ENCODE measurements around the gene BSCL2.
"Not testable (repeated sequence)": the region's sequence is repeated elsewhere in the genome, so short reads cannot be mapped to it uniquely, and the experiment has no call there.

BSCL2 gene

GRCh38 chr11:62687508-62688396, 19.5 kb downstream of the BSCL2 start:
- peaks cover 12% of the 10 kb centered on the region for H3K4me1 ChIP-seq (ENCODE audit: control insufficient read depth, insufficient read depth, low read length, poor library complexity, severe bottlenecking)
- no peak overlapping the region for H3K27ac ChIP-seq (ENCODE audit: low read depth, low read length, severe bottlenecking)
- H3K4me3 ChIP-seq (ENCODE audit: extremely low read depth, insufficient read depth, low read length, poor library complexity, severe bottlenecking) = no peak overlapping the region
- peaks cover 29% of the 10 kb centered on the region for H3K36me3 ChIP-seq (ENCODE audit: control insufficient read depth, insufficient read depth, low read length)
- no peaks in the 10 kb centered on the region for H3K9me3 ChIP-seq (ENCODE audit: control insufficient read depth, low read length)
- WGBS, 2 experiments (ENCODE audit: insufficient coverage in 2 of 2) = 94 to 95% methylated on average over 64 to 74 of the region's 74 CpGs

- no peak overlapping the region for H3K27ac ChIP-seq (ENCODE audit: low read depth, low read length, severe bottlenecking)
- H3K4me3 ChIP-seq (ENCODE audit: extremely low read depth, insufficient read depth, low read length, poor library complexity, severe bottlenecking) = no peak overlapping the region
- WGBS, 2 experiments (ENCODE audit: insufficient coverage in 2 of 2) = 88 to 99% methylated on average over 5 of the region's 7 CpGs
- peaks cover 8% of the 10 kb centered on the region for H3K4me1 ChIP-seq (ENCODE audit: control insufficient read depth, insufficient read depth, low read length, poor library complexity, severe bottlenecking)
- no peaks in the 10 kb centered on the region for H3K9me3 ChIP-seq (ENCODE audit: control insufficient read depth, low read length)
- peaks cover 5% of the 10 kb centered on the region for H3K36me3 ChIP-seq (ENCODE audit: control insufficient read depth, insufficient read depth, low read length)
Measured at GRCh38 chr11:62682518-62682917, 24.7 kb downstream of the BSCL2 start.

GRCh38 chr11:62680825-62681240, 26.4 kb downstream of the BSCL2 start:
- no peak overlapping the region for H3K4me3 ChIP-seq (ENCODE audit: extremely low read depth, insufficient read depth, low read length, poor library complexity, severe bottlenecking)
- peaks cover 18% of the 10 kb centered on the region for H3K36me3 ChIP-seq (ENCODE audit: control insufficient read depth, insufficient read depth, low read length)
- H3K9me3 ChIP-seq (ENCODE audit: control insufficient read depth, low read length) = no peaks in the 10 kb centered on the region
- peaks cover 8% of the 10 kb centered on the region for H3K4me1 ChIP-seq (ENCODE audit: control insufficient read depth, insufficient read depth, low read length, poor library complexity, severe bottlenecking)
- WGBS, 2 experiments (ENCODE audit: insufficient coverage in 2 of 2) = 89 to 94% methylated on average over 3 of the region's 4 CpGs
- H3K27ac ChIP-seq (ENCODE audit: low read depth, low read length, severe bottlenecking) = peak overlapping the region; percentile 30

- Histone ChIP-seq H3K27ac (ENCODE audit: low read depth, low read length, severe bottlenecking) (peak within 1 kb of the TSS; percentile 80), H3K4me3 (ENCODE audit: extremely low read depth, insufficient read depth, low read length, poor library complexity, severe bottlenecking) (peak within 1 kb of the TSS; percentile 98), H3K4me1 (ENCODE audit: control insufficient read depth, insufficient read depth, low read length, poor library complexity, severe bottlenecking) (peaks cover 8% of the 10 kb centered on the region), H3K9me3 (ENCODE audit: control insufficient read depth, low read length) (no peaks in the 10 kb centered on the region), H3K36me3 (ENCODE audit: control insufficient read depth, insufficient read depth, low read length) (peaks cover 35% of the 10 kb centered on the region)
- 4 to 11% methylated on average over 36 to 46 of the region's 55 CpGs for WGBS, 2 experiments (ENCODE audit: insufficient coverage in 2 of 2)
Measured at GRCh38 chr11:62678770-62679696, 28.2 kb downstream of the BSCL2 start, which contains the start of gene UBXN1. Gene UBXN1 (minus strand): TSS chr11:62679073. CDS start chr11:62678923, 150 bp downstream.

GRCh38 chr11:62678433-62678769, 28.8 kb downstream of the BSCL2 start:
- peak overlapping the region; percentile 98 for H3K4me3 ChIP-seq (ENCODE audit: extremely low read depth, insufficient read depth, low read length, poor library complexity, severe bottlenecking)
- peaks cover 8% of the 10 kb centered on the region for H3K4me1 ChIP-seq (ENCODE audit: control insufficient read depth, insufficient read depth, low read length, poor library complexity, severe bottlenecking)
- WGBS, 2 experiments (ENCODE audit: insufficient coverage in 2 of 2) = 0 to 16% methylated on average over 4 to 8 of the region's 16 CpGs
- peaks cover 41% of the 10 kb centered on the region for H3K36me3 ChIP-seq (ENCODE audit: control insufficient read depth, insufficient read depth, low read length)
- H3K27ac ChIP-seq (ENCODE audit: low read depth, low read length, severe bottlenecking) = peak overlapping the region; percentile 80
- no peaks in the 10 kb centered on the region for H3K9me3 ChIP-seq (ENCODE audit: control insufficient read depth, low read length)

GRCh38 chr11:62677714-62678113, 29.5 kb downstream of the BSCL2 start:
- peak overlapping the region; percentile 98 for H3K4me3 ChIP-seq (ENCODE audit: extremely low read depth, insufficient read depth, low read length, poor library complexity, severe bottlenecking)
- H3K36me3 ChIP-seq (ENCODE audit: control insufficient read depth, insufficient read depth, low read length) = peaks cover 47% of the 10 kb centered on the region
- WGBS, 2 experiments (ENCODE audit: insufficient coverage in 2 of 2) = 90 to 95% methylated on average over 13 of the region's 15 CpGs
- H3K9me3 ChIP-seq (ENCODE audit: control insufficient read depth, low read length) = no peaks in the 10 kb centered on the region
- H3K4me1 ChIP-seq (ENCODE audit: control insufficient read depth, insufficient read depth, low read length, poor library complexity, severe bottlenecking) = peaks cover 8% of the 10 kb centered on the region
- H3K27ac ChIP-seq (ENCODE audit: low read depth, low read length, severe bottlenecking) = no peak overlapping the region

- Histone ChIP-seq H3K4me1 (ENCODE audit: control insufficient read depth, insufficient read depth, low read length, poor library complexity, severe bottlenecking) (peaks cover 8% of the 10 kb centered on the region), H3K27ac (ENCODE audit: low read depth, low read length, severe bottlenecking) (no peak overlapping the region), H3K36me3 (ENCODE audit: control insufficient read depth, insufficient read depth, low read length) (peaks cover 47% of the 10 kb centered on the region), H3K9me3 (ENCODE audit: control insufficient read depth, low read length) (no peaks in the 10 kb centered on the region), H3K4me3 (ENCODE audit: extremely low read depth, insufficient read depth, low read length, poor library complexity, severe bottlenecking) (no peak overlapping the region)
- WGBS, 2 experiments (ENCODE audit: insufficient coverage in 2 of 2) = 85 to 95% methylated on average over 3 to 6 of the region's 6 CpGs
Measured at GRCh38 chr11:62677156-62677555, 30.1 kb downstream of the BSCL2 start.

GRCh38 chr11:62676698-62677097, 30.5 kb downstream of the BSCL2 start:
- Histone ChIP-seq H3K9me3 (ENCODE audit: control insufficient read depth, low read length) (no peaks in the 10 kb centered on the region), H3K4me1 (ENCODE audit: control insufficient read depth, insufficient read depth, low read length, poor library complexity, severe bottlenecking) (peaks cover 8% of the 10 kb centered on the region), H3K27ac (ENCODE audit: low read depth, low read length, severe bottlenecking) (no peak overlapping the region), H3K4me3 (ENCODE audit: extremely low read depth, insufficient read depth, low read length, poor library complexity, severe bottlenecking) (no peak overlapping the region), H3K36me3 (ENCODE audit: control insufficient read depth, insufficient read depth, low read length) (peaks cover 47% of the 10 kb centered on the region)
- 87 to 95% methylated on average over 4 to 6 of the region's 6 CpGs for WGBS, 2 experiments (ENCODE audit: insufficient coverage in 2 of 2)

GRCh38 chr11:62675415-62675814, 31.8 kb downstream of the BSCL2 start:
- H3K4me3 ChIP-seq (ENCODE audit: extremely low read depth, insufficient read depth, low read length, poor library complexity, severe bottlenecking); H3K9me3 ChIP-seq (ENCODE audit: control insufficient read depth, low read length); H3K4me1 ChIP-seq (ENCODE audit: control insufficient read depth, insufficient read depth, low read length, poor library complexity, severe bottlenecking); H3K27ac ChIP-seq (ENCODE audit: low read depth, low read length, severe bottlenecking): not testable (repeated sequence)
- WGBS, 2 experiments (ENCODE audit: insufficient coverage in 2 of 2) = 87 to 93% methylated on average over 9 to 10 of the region's 10 CpGs
- H3K36me3 ChIP-seq (ENCODE audit: control insufficient read depth, insufficient read depth, low read length) = peaks cover 47% of the 10 kb centered on the region

GRCh38 chr11:62673196-62673525, 34.1 kb downstream of the BSCL2 start:
- no peaks in the 10 kb centered on the region for H3K9me3 ChIP-seq (ENCODE audit: control insufficient read depth, low read length)
- H3K27ac ChIP-seq (ENCODE audit: low read depth, low read length, severe bottlenecking) = no peak overlapping the region
- 100% methylated on average over 2 of the region's 2 CpGs; no CpG with 5 or more reads in 1 of the 2 experiments for WGBS, 2 experiments (ENCODE audit: insufficient coverage in 2 of 2)
- H3K4me3 ChIP-seq (ENCODE audit: extremely low read depth, insufficient read depth, low read length, poor library complexity, severe bottlenecking) = no peak overlapping the region
- peaks cover 50% of the 10 kb centered on the region for H3K36me3 ChIP-seq (ENCODE audit: control insufficient read depth, insufficient read depth, low read length)
- H3K4me1 ChIP-seq (ENCODE audit: control insufficient read depth, insufficient read depth, low read length, poor library complexity, severe bottlenecking) = peaks cover 5% of the 10 kb centered on the region

Measured in mesodermal cell (in vitro differentiated cells).